Panc1 (cell line): ENCODE data around the gene AP1G2. TPM values are rescaled to one million over a fixed set of nuclear protein-coding genes. Genes with fewer than 3 reads are reported as not detected.

Source experiments
- ATAC-seq: fragments of 200-7000 bp; cut with Tn5 transposase; 2 replicates; pipeline ENCODE4 v1.9.1; 2020; ENCODE audit warnings: mild to moderate bottlenecking, moderate library complexity
- BruUV-seq: library from RNA; stranded (reverse); fragments of 400-500 nt; replicated peaks from 2 replicates; lab custom pipeline; 2021; lab: Mats Ljungman, UMichigan
- CTCF ChIA-PET: fragments of 300-600 bp; sonication (Branson Sonifier 250); formaldehyde crosslinking; loops from one replicate; lab custom pipeline; 2022; ENCODE audit warnings: antibody characterized with exemption; lab: Charles Lee
- POLR2A ChIA-PET: fragments of 300-600 bp; sonication (Branson Sonifier 250); formaldehyde crosslinking; loops from one replicate; lab custom pipeline; 2022; ENCODE audit warnings: antibody characterized with exemption; lab: Charles Lee
- DNase-seq: peaks from one replicate; pipeline ENCODE4 v3.0.0-alpha.2; 2010; ENCODE audit warnings: low read depth, low spot score
- H3K27ac ChIP-seq: 2 replicates; pipeline ENCODE4 v1.5.1; 2011; ENCODE audit warnings: mild to moderate bottlenecking, low read length, inconsistent platforms
- H3K27me3 ChIP-seq: fragments of 200-500 bp; sonication (Bioruptor generic); 2 replicates; pipeline ENCODE4 v1.6.0; 2014; ENCODE audit warnings: low read length, inconsistent platforms; ENCODE audit not compliant: control insufficient read depth, insufficient read depth
- H3K36me3 ChIP-seq: fragments of 200-500 bp; sonication (Bioruptor generic); 2 replicates; pipeline ENCODE4 v1.5.1; 2014; ENCODE audit warnings: inconsistent platforms, mild to moderate bottlenecking, low read length, moderate library complexity; ENCODE audit not compliant: control insufficient read depth, insufficient read depth
- H3K4me1 ChIP-seq: 2 replicates; pipeline ENCODE4 v1.5.1; 2011; ENCODE audit warnings: inconsistent platforms, mild to moderate bottlenecking, low read length, moderate library complexity; ENCODE audit not compliant: control insufficient read depth, insufficient read depth
- H3K4me3 ChIP-seq, 2 experiments: 2 replicates each; pipeline ENCODE4 v1.5.1; 2011 to 2012; ENCODE audit warnings: low read depth in 2 of 2, low read length in 2 of 2, mild to moderate bottlenecking in 2 of 2, inconsistent platforms in 1 of 2, moderate library complexity in 1 of 2
- H3K9me3 ChIP-seq: fragments of 200-500 bp; sonication (Bioruptor generic); 2 replicates; pipeline ENCODE4 v1.5.1; 2014; ENCODE audit warnings: low read depth, mild to moderate bottlenecking, inconsistent platforms, low read length, moderate library complexity; ENCODE audit not compliant: control insufficient read depth, insufficient read depth
- CTCF ChIP-seq: fragments of 450-650 bp; IDR thresholded peaks from 2 replicates; pipeline ENCODE4 v1.5.1; 2017; ENCODE audit warnings: mild to moderate bottlenecking
- POLR2AphosphoS5 ChIP-seq: IDR thresholded peaks from 2 replicates; pipeline ENCODE4 v1.6.1; 2012; ENCODE audit warnings: mild to moderate bottlenecking, low read depth, low read length, moderate library complexity
- REST ChIP-seq, 2 experiments: IDR thresholded peaks; 2 replicates each; pipeline ENCODE4 v1.6.1; 2011 to 2012; ENCODE audit warnings: low read depth in 2 of 2, control low read depth in 1 of 2, low read length in 1 of 2, mild to moderate bottlenecking in 1 of 2, moderate library complexity in 1 of 2; ENCODE audit not compliant: insufficient read depth in 1 of 2
- SIN3A ChIP-seq: IDR thresholded peaks from 2 replicates; pipeline ENCODE4 v1.6.1; 2012; ENCODE audit warnings: low read depth, mild to moderate bottlenecking, low read length, moderate library complexity, borderline replicate concordance; ENCODE audit not compliant: insufficient read depth
- TCF7L2 ChIP-seq: IDR thresholded peaks from 2 replicates; pipeline ENCODE4 v1.6.1; 2011; ENCODE audit warnings: mild to moderate bottlenecking, low read depth, low read length, inconsistent platforms
- in situ Hi-C: cut with HindIII; loops from 2 replicates; pipeline ENCODE4 v1.10.0; 2016; ENCODE audit warnings: low sequenced_read_pairs, low pct_unique_long_range_greater_than_20kb
- intact Hi-C: fragments of 100-400 bp; cut with micrococcal nuclease; formaldehyde crosslinking; loops from one replicate; pipeline ENCODE4 v1.10.0; 2022; ENCODE audit not compliant: unreplicated experiment
- total RNA-seq: library from RNA; stranded (reverse); gene quantifications from one replicate; pipeline ENCODE4 v1.2.1, GENCODE V29; 2021; ENCODE audit not compliant: unreplicated experiment

AP1G2 gene
- total RNA-seq, 1 experiment from 2014 or later: 61.6 TPM

GRCh38 chr14:23609001-23609400, 41.4 kb upstream of the AP1G2 start:
- Histone ChIP-seq H3K36me3 (no peaks in the 10 kb centered on the region), H3K4me3 (no peak overlapping the region), H3K9me3 (no peaks in the 10 kb centered on the region), H3K27ac (no peak overlapping the region), H3K4me1 (no peaks in the 10 kb centered on the region), H3K27me3 (peaks cover 6% of the 10 kb centered on the region)
- TF ChIP-seq TCF7L2: no peak
- no peak for TF ChIP-seq SIN3A
- TF ChIP-seq POLR2AphosphoS5: no peak
- TF ChIP-seq CTCF: no peak
- TF ChIP-seq REST (IDR thresholded peaks at IDR 0.05; ENCODE audit: insufficient read depth in 1 of 2, low read depth in 2 of 2, low read length in 1 of 2): no peak
- no peak for ATAC-seq
- ChIA-PET CTCF (no interaction called here), POLR2A (no interaction called here)
- intact Hi-C loops (no loop called here), in situ Hi-C loops (no loop called here)
- DNase-seq: no peak
- no TSS peak for BruUV-seq

- no peaks in the 10 kb centered on the region for H3K36me3 ChIP-seq
- no peaks in the 10 kb centered on the region for H3K4me1 ChIP-seq
- no TSS peak for BruUV-seq
- no peak for DNase-seq
- H3K9me3 ChIP-seq: no peaks in the 10 kb centered on the region
- no peak for ATAC-seq
- intact Hi-C loops: no loop called here
- POLR2A ChIA-PET: no interaction called here
- CTCF ChIA-PET: no interaction called here
- peaks cover 4% of the 10 kb centered on the region for H3K27me3 ChIP-seq
- H3K27ac ChIP-seq: no peak overlapping the region
- in situ Hi-C loops: no loop called here
- no peak overlapping the region for H3K4me3 ChIP-seq
- TF ChIP-seq REST (IDR thresholded peaks at IDR 0.05; ENCODE audit: insufficient read depth in 1 of 2, low read depth in 2 of 2, low read length in 1 of 2): no peak
- TF ChIP-seq POLR2AphosphoS5: no peak
- TF ChIP-seq TCF7L2: no peak
- no peak for TF ChIP-seq SIN3A
- no peak for TF ChIP-seq CTCF
Observed at GRCh38 chr14:23608454-23608853, 40.9 kb upstream of the AP1G2 start.
